ENCODE measurements around the gene PTGES2.
"Not testable (repeated sequence)": the region's sequence is repeated elsewhere in the genome, so short reads cannot be mapped to it uniquely, and the experiment has no call there.

The PTGES2 gene

DNA sequence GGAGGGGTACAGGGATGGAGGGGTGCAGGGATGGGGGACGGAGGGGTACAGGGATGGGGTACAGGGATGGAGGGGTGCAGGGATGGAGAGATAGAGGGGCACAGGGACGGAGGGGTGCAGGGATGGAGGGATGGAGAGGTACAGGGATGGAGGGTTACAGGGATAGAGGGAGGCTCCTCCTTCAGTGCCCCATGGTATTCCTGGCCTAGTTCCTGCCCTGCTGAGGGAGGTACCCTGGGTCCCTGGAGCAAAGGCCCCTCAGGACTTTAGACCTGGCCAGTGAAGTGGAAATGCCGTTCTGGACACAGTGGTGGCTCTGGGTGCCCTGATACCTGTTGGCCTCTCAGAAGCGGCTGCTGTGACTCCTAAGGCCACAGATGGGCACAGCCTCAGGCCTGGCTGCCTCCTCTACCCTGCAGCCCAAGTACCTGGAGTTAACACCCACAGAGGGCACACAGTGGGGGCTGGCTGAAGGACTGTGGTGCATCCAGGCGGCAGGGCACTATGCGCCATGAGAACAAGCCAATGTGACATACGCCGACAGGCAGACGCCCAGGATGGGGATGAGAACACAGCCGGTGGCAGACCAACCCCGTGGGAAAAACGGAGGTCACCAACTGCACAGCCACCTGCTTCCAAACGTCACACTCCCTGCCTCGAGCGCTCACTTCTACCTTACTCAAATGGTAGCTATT lies 8.4 kb downstream of the PTGES2 start:
- no peak for DNase-seq (ENCODE audit: low read depth)

- no peak for DNase-seq (ENCODE audit: low read depth)
Measured at GRCh38 chr9:128118472-128118857, 9.1 kb downstream of the PTGES2 start.

DNA sequence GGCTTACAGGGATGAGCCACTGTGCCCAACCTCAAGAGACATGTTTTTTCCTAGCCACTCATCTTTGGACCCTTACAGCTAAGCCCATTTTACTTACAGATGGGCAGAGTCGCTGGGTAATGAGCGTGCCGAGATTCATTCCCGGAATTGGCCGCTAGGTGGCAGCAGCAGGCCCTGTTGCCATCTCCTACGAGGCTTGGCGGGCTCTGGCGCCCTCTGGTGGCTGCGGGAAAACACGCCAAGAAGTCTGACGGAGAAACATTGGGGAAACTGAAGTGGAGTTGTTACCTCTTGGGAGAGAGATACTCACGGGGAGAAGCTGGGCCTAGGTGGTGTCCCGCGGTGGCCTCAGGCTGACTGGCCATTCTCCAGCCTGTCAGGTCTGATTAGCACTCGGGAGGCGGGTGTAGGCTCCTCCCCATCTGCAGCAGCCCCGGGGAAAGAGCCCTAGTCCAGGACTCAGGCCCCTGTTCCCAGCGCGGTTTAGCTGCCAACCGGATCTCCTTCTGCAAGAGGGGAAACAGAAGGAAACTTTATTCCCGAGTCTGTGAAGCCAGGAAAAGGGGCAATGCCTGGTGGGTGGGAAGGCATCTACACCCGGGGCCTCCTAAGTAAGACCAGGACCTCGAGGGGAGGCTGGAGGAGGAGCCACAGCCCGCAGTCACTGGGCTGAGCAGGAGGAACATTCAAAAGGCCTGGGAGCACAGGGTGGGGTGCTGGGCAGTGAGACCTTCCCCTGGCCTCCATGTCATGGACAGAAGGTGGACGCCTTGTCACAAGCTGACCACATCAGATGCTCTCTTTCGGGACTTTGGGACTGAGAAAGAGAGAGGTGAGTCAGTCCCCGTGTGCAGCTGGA lies 9.7 kb downstream of the PTGES2 start:
- peak; percentile 94 for DNase-seq (ENCODE audit: low read depth)

GRCh38 chr9:128116104-128117083 lies 11.1 kb downstream of the PTGES2 start:
- DNase-seq (ENCODE audit: low read depth), result no peak

- DNase-seq (ENCODE audit: low read depth), result no peak
Measured at GRCh38 chr9:128115187-128116103, 12.1 kb downstream of the PTGES2 start.

DNA sequence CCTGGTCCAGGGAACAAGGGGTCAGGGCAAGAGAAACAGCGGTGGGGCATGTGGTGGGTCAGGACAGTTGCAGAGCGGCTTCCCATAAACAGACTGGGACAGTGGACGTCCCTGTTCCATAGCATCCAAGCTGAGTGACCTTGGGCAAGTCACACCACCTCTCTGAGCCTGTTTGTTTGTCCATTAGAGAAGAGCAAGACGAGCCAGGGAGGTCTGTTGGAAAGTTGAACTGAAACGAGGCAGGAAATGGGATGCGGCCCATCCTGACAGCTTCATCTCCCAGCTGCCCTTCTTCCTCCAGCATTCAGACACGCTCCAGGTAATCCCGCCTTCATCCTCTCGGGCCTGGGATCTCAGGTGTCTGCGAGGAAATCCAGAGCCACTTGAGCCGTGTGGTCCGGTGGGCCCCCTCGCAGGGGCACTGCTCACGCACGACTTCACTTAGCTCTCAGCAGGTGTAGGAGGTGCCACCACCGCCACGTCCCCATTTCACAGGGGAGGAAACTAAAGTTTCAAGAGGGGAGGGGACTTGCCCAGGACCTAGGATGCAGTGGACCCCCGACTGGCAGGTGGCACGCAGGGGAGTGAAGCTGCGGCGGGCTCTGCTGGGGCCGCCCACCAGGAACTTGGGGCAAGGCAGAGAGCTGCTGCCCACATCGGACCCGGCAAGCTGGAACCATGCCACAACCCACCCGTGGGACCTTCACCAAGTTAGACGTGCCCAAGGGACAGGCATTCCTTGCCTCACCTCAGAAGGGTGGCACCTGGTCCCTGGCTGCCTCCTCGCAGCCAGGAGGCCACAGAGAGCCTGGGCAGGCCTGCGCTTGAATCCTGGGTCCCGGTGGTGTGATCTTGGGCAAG lies 13.0 kb downstream of the PTGES2 start:
- no peak for DNase-seq (ENCODE audit: low read depth)

DNA sequence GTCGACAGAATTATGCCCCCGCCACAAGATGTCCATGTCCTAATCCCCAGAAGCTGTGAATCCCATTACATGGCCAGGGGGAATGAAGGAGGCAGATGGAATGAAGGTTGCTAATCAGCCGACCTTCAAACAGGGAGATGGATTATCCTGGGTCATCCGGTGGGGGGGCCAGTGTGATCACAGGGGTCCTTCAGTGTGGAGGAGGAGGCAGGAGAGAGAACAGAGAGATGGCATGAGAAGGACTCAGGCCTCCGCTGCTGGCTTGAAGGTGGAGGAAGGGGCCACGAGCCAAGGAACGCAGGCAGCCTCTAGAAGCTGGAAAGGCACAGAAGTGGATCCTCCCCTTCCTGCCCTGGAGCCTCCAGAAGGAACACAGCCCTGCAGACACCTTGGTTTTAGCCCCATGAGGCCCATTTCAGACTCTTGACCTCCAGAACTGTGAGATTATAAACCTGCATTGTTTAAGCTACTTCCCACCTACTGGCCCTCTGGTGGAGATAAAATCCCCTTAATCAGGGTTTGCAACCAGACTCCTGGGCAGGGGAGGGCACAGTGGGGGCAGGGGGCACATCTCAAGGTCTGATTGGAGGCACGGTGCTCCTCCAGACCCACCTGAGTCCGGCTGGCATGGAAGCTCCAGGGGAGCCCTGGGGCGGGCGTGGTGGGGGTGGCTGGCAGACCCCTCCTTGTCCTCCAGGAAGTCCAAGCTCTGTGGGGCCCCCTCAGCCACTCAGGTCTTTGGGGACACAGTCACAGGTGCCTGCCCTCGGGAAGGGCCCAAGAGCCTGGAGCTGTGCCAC lies 13.8 kb downstream of the PTGES2 start:
- DNase-seq (ENCODE audit: low read depth), result no peak

DNA sequence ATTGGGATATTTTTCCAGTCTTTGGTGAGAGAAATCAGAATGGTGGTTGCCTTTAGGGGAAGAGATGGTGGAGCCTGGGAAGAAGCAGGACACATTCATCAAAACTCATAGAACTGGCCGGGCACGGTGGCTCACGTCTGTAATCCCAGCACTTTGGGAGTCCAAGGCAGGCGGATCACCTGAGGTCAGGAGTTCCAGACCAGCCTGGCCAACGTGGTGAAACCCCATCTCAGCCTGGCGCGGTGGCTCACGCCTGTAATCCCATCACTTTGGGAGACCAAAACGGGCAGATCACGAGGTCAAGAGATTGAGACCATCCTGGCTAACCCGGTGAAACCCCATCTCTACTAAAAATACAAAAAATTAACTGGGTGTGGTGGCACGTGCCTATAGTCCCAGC lies 15.8 kb downstream of the PTGES2 start:
- DNase-seq (ENCODE audit: low read depth), result not testable (repeated sequence)

GRCh38 chr9:128109050-128109709 lies 18.3 kb downstream of the PTGES2 start:
- no peak for DNase-seq (ENCODE audit: low read depth)

GRCh38 chr9:128108269-128109049 lies 19.1 kb downstream of the PTGES2 start:
- DNase-seq (ENCODE audit: low read depth), result no peak

DNA sequence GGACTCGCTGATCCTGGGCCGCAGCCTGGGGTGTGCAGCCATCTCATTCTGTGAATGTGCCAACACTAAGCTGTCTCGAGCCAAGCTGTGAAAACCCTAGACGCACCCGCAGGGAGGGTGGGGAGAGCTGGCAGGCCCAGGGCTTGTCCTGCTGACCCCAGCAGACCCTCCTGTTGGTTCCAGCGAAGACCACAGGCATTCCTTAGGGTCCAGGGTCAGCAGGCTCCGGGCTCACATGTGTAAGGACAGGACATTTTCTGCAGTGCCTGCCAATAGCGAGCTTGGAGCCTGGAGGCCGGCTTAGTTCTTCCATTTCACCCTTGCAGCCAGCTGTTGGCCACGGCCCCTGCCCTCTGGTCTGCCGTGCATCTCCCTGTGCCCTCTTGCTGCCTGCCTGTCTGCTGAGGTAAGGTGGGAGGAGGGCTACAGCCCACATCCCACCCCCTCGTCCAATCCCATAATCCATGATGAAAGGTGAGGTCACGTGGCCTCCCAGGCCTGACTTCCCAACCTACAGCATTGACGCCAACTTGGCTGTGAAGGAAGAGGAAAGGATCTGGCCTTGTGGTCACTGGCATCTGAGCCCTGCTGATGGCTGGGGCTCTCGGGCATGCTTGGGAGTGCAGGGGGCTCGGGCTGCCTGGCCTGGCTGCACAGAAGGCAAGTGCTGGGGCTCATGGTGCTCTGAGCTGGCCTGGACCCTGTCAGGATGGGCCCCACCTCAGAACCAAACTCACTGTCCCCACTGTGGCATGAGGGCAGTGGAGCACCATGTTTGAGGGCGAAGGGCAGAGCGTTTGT lies 19.9 kb downstream of the PTGES2 start:
- no peak for DNase-seq (ENCODE audit: low read depth)

DNA sequence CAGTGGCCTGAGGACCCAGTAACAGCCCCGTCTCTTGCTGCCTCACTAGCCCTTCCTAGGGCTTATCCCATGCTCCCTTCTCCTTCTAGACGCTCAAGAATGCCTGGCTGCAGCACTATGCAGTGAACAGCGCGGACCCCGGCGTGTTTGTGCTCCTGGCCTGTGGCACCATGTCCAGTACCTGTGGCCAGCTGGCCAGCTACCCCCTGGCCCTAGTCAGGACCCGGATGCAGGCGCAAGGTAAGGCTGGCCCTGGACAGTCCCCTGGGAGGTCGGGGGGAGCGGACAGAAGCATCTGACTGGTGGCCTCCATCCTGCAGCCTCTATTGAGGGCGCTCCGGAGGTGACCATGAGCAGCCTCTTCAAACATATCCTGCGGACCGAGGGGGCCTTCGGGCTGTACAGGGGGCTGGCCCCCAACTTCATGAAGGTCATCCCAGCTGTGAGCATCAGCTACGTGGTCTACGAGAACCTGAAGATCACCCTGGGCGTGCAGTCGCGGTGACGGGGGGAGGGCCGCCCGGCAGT lies 20.5 kb downstream of the PTGES2 start:
- no peak for DNase-seq (ENCODE audit: low read depth)

DNA sequence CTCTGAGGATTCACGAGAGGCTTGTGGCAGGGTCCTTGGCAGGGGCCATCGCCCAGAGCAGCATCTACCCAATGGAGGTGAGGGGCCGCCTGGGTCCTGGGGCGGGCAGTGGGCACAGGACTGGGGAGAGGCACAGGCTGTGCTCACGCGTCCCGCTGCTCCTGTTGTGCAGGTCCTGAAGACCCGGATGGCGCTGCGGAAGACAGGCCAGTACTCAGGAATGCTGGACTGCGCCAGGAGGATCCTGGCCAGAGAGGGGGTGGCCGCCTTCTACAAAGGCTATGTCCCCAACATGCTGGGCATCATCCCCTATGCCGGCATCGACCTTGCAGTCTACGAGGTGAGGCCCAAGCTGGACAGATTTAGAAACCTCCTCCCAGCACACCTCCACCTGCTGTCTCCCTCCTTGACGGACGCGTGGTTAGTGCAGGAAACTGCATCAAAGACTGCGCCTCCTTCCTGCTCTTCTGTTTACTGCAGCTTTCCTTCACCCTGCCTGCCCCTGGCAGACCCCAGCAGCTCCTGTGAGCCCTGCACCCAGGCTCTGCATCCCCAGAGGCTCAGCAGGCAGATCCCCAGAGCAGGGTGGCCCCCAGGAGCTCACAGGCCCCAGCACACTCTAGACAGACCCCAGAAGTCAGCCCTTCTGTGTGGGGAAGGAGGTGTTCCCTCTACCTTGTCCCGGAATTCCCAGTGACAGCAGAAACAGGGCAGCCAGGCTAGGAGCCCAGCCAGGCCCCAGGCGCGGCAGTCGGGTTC lies 21.2 kb downstream of the PTGES2 start:
- DNase-seq (ENCODE audit: low read depth), result no peak

GRCh38 chr9:128105538-128106175 lies 21.9 kb downstream of the PTGES2 start:
- no peak for DNase-seq (ENCODE audit: low read depth)

GRCh38 chr9:128104171-128104618 lies 23.3 kb downstream of the PTGES2 start:
- no peak for DNase-seq (ENCODE audit: low read depth)

GRCh38 chr9:128103589-128103962 lies 24.0 kb downstream of the PTGES2 start:
- DNase-seq (ENCODE audit: low read depth), result no peak
